Measurements from ENCODE around the gene TTLL3. TPM values are rescaled to one million over a fixed set of nuclear protein-coding genes. Genes with fewer than 3 reads are reported as not detected.

The TTLL3 gene
- polyA plus RNA-seq, 1 of the 3 experiments (the other 2 are of a cell fraction) = 41.6 TPM

GRCh38 chr3:9804996-9805395, 5.1 kb upstream of the TTLL3 start:
- Histone ChIP-seq H3K27me3 (ENCODE audit: insufficient read depth) (no peaks in the 10 kb centered on the region), H3K9me3 (no peaks in the 10 kb centered on the region), H3K36me3 (replicated peaks in 1 of 2; ENCODE audit: control insufficient read depth in 1 of 2, insufficient read depth in 2 of 2, low read length in 1 of 2) (peaks cover 54 to 60% of the 10 kb centered on the region in 2 experiments), H3K79me2 (ENCODE audit: insufficient read depth) (peaks cover 11% of the 10 kb centered on the region; the same call in 1 of the 2 replicates), H3K27ac (ENCODE audit: low read depth in 2 of 2, low read length in 1 of 2) (no peak overlapping the region), H4K20me1 (ENCODE audit: insufficient read depth) (no peaks in the 10 kb centered on the region), H3F3A (replicated peaks; ENCODE audit: insufficient read depth) (peaks cover 42% of the 10 kb centered on the region), H3K4me1 (ENCODE audit: control insufficient read depth in 1 of 2, insufficient read depth in 2 of 2, low read depth in 1 of 2, low read length in 1 of 2) (peaks cover 0 to 10% of the 10 kb centered on the region in 2 experiments; a peak in 1 of 4 replicates), H3K4me3 (ENCODE audit: low read depth in 2 of 2, low read length in 1 of 2) (no peak overlapping the region), H3K4me2 (no peak overlapping the region), H3K9ac (no peak overlapping the region), H2AFZ (ENCODE audit: low read depth) (no peak overlapping the region), H3K9me2 (no peaks in the 10 kb centered on the region)
- no peak for DNase-seq
- no peak for TF ChIP-seq FOXJ3 (CRISPR knock-in tag; IDR thresholded peaks at IDR 0.05)
- TF ChIP-seq RAD21 (IDR thresholded peaks at IDR 0.05; ENCODE audit: low read length) = no peak
- no peak for TF ChIP-seq ZBTB33 (IDR thresholded peaks at IDR 0.05; ENCODE audit: borderline replicate concordance, low read depth)
- TF ChIP-seq USF1 (IDR thresholded peaks at IDR 0.05; ENCODE audit: borderline replicate concordance, low read depth) = no peak
- no peak for TF ChIP-seq EZH2phosphoT487 (IDR thresholded peaks at IDR 0.05; ENCODE audit: borderline replicate concordance, low read depth)
- 90% methylated on average over 5 of the region's 5 CpGs for WGBS (ENCODE audit: low lambda C conversion rate)
- CTCF ChIA-PET = interaction anchor here (0.6 kb wide), 1 partner anchor 16 kb away, joined by 3 read pairs; no protein-coding TSS in a partner anchor
- POLR2A ChIA-PET = interaction anchor here (1.6 kb wide), 1 partner anchor 12 kb away, joined by 9 read pairs; the partner anchor contains the start of genes ARPC4 and TADA3

- H3K9me2 ChIP-seq = no peaks in the 10 kb centered on the region
- no peak overlapping the region for H3K4me3 ChIP-seq (ENCODE audit: low read depth in 2 of 2, low read length in 1 of 2)
- no peak overlapping the region for H2AFZ ChIP-seq (ENCODE audit: low read depth)
- peaks cover 44 to 54% of the 10 kb centered on the region in 2 experiments for H3K36me3 ChIP-seq (replicated peaks in 1 of 2; ENCODE audit: control insufficient read depth in 1 of 2, insufficient read depth in 2 of 2, low read length in 1 of 2)
- peaks cover 10% of the 10 kb centered on the region; the same call in 1 of the 2 replicates for H3K79me2 ChIP-seq (ENCODE audit: insufficient read depth)
- ChIA-PET POLR2A (interaction anchor here (0.8 to 1.6 kb wide), 2 partner anchors 13 kb away, joined by 3 to 9 read pairs; partner anchors contain the start of genes ARPC4 and TADA3), CTCF (no interaction called here)
- peaks cover 42% of the 10 kb centered on the region for H3F3A ChIP-seq (replicated peaks; ENCODE audit: insufficient read depth)
- TF ChIP-seq RFX5 (IDR thresholded peaks at IDR 0.05; ENCODE audit: low read length) (no peak), MEF2A (IDR thresholded peaks at IDR 0.05; ENCODE audit: borderline replicate concordance, low read depth) (no peak), MXI1 (IDR thresholded peaks at IDR 0.05; ENCODE audit: low read depth, low read length) (no peak), RCOR1 (IDR thresholded peaks at IDR 0.05; ENCODE audit: low read length) (no peak), GATA2 (CRISPR knock-in tag; IDR thresholded peaks at IDR 0.05) (no peak)
- no peaks in the 10 kb centered on the region for H3K9me3 ChIP-seq
- peaks cover 3 to 20% of the 10 kb centered on the region in 2 experiments; a peak in 1 of 4 replicates for H3K4me1 ChIP-seq (ENCODE audit: control insufficient read depth in 1 of 2, insufficient read depth in 2 of 2, low read depth in 1 of 2, low read length in 1 of 2)
- WGBS (ENCODE audit: low lambda C conversion rate) = 96% methylated on average over 12 of the region's 12 CpGs
- no peak overlapping the region for H3K9ac ChIP-seq
- H3K27me3 ChIP-seq (ENCODE audit: insufficient read depth) = no peaks in the 10 kb centered on the region
- H4K20me1 ChIP-seq (ENCODE audit: insufficient read depth) = no peaks in the 10 kb centered on the region
- no peak overlapping the region for H3K27ac ChIP-seq (ENCODE audit: low read depth in 2 of 2, low read length in 1 of 2)
- no peak for DNase-seq
- H3K4me2 ChIP-seq = no peak overlapping the region
Observed at GRCh38 chr3:9806137-9806536, 3.9 kb upstream of the TTLL3 start.
